Fibroblast of villous mesenchyme (primary cell): Measurements from ENCODE around the gene PCBP3. TPM values are rescaled to one million over a fixed set of nuclear protein-coding genes. Genes with fewer than 3 reads are reported as not detected.

Experiments used
- DNase-seq: peaks from one replicate; pipeline ENCODE4 v3.0.0-alpha.2; 2010; ENCODE audit warnings: low read depth
- H3K4me3 ChIP-seq: 2 replicates; pipeline ENCODE4 v1.5.1; 2011; ENCODE audit warnings: low read depth, mild to moderate bottlenecking, low read length
- total RNA-seq: library from RNA; depleted of rRNA; stranded (reverse); fragments of >200 nt; gene quantifications from 2 replicates; pipeline ENCODE4 v1.2.3, GENCODE V29; 2012
- TF ChIP-seq, protein P1 (sequence below): IDR thresholded peaks from 2 replicates; pipeline ENCODE4 v1.5.1; 2012; ENCODE audit warnings: low read depth, mild to moderate bottlenecking, low read length; ENCODE audit not compliant: insufficient read depth

PCBP3 gene
- total RNA-seq, 1 donor, result 1.3 TPM

DNA sequence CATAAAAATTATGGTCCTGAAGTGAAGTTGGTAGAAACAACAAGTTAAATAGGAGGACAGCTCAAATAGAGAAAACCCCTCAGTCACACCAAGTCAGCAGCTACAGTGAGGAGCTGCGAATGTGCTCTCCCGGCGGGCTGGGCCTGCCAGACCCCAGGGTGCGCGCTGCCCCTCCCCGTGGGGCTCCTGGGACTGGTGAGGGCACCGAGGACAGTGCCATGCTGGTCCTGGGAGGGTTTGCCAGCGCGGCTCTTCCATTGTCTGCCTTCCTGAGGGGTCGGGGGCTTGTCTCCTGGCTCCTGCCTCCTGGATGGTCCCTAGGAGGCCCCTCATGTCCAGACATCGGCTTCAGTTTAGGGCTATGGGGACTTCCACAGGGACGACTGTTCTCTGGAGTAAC lies 121.8 kb downstream of the PCBP3 start:
- DNase-seq, result no peak
- H3K4me3 ChIP-seq, result no peak overlapping the region
- TF ChIP-seq, protein P1, sequence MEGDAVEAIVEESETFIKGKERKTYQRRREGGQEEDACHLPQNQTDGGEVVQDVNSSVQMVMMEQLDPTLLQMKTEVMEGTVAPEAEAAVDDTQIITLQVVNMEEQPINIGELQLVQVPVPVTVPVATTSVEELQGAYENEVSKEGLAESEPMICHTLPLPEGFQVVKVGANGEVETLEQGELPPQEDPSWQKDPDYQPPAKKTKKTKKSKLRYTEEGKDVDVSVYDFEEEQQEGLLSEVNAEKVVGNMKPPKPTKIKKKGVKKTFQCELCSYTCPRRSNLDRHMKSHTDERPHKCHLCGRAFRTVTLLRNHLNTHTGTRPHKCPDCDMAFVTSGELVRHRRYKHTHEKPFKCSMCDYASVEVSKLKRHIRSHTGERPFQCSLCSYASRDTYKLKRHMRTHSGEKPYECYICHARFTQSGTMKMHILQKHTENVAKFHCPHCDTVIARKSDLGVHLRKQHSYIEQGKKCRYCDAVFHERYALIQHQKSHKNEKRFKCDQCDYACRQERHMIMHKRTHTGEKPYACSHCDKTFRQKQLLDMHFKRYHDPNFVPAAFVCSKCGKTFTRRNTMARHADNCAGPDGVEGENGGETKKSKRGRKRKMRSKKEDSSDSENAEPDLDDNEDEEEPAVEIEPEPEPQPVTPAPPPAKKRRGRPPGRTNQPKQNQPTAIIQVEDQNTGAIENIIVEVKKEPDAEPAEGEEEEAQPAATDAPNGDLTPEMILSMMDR, result no peak

GRCh38 chr21:45766055-45766454 lies 122.5 kb downstream of the PCBP3 start:
- H3K4me3 ChIP-seq, result no peak overlapping the region
- DNase-seq, result no peak

GRCh38 chr21:45766501-45766900 lies 123.0 kb downstream of the PCBP3 start:
- TF ChIP-seq, protein P1, result no peak
- H3K4me3 ChIP-seq, result no peak overlapping the region
- no peak for DNase-seq

More at GRCh38 chr21:45766055-45766454, 122.5 kb downstream of the PCBP3 start:
- TF ChIP-seq, protein P1, result no peak

DNA sequence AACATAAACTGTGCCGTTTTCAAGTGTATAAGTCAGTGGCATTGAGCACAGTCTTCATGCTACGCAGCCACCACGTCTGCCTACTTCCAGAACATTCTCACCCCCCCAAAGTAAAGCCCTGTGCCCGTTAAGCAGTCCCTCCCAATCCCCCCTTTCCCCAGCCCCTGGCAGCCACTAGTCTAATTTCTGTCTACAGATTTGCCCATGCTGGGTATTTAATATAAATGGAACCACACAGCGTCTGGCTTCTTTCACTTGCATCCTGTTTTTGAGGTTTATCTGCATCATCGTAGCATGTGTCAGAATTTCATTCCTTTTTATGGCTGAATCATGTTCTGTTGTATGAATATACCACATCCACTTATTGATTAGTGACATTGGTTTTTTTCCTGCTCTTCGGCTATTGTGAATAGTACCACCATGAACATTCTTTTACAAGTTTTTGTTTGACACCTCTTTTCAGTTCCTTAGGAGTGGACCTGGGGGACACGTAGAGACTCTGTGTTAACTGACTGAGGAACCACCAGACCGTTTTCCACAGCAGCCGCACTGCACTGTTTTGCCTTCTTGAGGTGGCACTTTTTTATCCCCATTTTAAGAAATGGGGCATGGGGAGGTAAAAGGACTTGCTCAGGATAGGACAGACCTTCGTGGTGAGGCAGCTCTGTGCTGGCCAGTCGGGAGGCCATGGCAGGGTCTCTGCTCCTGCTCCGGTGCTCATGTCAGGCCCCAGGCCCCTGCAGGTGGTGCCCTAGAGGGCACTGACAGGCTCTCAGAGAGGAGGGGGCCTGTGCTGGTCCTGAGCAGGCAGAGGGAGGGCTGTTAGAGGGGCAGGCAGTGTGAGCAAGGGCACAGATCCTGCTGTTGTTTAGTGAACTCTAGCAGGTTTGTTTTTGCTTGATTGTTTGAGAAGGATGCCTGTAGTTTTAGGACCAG lies 123.8 kb downstream of the PCBP3 start:
- no peak for DNase-seq
- no peak overlapping the region for H3K4me3 ChIP-seq
- TF ChIP-seq, protein P1, result no peak

DNA sequence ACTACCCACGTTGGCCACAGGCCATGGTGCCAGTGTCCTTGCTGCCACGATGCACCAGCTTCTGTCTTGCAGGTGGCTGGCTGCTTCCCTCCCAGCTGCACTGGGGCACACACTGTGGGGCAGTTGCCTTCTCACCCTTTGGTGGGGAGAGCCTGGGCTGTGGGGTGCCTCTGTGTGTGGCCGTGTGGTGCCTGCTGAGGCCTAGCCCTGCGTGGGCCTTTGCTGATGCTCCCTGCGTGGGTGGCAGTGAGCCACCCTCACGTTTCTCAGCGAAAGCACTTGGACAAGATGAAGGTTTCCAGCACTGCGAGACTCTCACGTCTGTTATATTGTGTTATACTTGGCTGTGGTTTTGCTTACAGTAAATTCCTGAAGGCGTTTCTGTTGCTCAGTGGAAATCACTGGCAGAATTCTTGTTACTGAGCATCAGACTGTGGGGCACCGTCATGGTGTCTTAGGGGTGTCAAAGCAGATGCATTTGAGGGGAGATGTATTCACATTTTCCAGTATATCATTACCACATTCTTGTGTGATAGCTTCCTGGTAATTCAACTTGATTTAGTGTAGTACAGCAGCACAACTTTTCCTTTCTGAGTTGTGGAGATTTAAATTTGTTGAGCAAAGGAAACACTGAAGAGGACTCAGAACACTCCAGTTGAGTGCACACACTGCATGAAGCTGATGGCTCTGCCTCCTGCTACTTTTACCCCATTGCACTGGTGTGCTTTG lies 124.7 kb downstream of the PCBP3 start:
- TF ChIP-seq, protein P1, result no peak
- DNase-seq, result peak; percentile 23
- H3K4me3 ChIP-seq, result no peak overlapping the region

DNA sequence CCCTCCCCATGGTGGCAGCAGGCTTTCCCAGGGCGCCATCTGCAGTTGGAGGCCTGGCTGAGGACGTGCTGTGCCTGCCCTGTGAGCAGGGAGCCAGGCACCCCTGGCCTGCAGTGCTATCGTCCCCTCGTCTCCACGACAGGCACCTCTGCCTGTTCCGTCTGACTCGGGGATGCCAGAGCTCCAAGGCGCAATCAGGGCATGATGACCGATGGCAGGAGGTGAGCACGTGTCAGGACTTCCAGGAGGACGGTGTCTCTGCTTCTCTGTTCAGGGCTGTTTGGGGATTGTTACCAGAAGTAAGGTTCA lies 125.2 kb downstream of the PCBP3 start:
- H3K4me3 ChIP-seq, result no peak overlapping the region
- DNase-seq, result no peak
- TF ChIP-seq, protein P1, result no peak
